ENCODE data around the gene QKI. TPM values are rescaled to one million over a fixed set of nuclear protein-coding genes. Genes with fewer than 3 reads are reported as not detected.

The QKI gene
- total and polyA plus RNA-seq, 2 donors (not counting 3 experiments of a cell fraction or from before 2014, with no cell fraction given): 178 to 232 TPM

DNA sequence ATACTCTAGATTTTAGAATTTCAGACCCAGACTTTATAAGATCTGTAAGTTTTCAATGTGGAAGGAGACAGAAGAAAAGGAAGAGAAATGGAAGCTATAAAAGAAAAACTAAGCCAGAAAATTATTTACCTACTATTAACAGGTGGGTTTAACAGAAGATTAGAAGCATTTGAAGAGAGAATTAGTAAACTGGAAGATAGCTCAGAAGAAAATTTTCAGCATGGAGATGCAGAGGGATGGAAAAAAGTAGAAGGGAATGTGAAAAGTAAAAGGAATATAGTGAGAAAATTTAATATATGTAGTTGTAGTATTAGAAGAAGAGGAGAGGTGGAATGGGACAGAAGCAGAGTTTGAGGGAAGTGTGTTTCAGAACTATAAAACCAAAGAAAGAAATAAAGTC lies 56.1 kb downstream of the QKI start:
- H2AFZ ChIP-seq (ENCODE audit: low read depth, low read length): no peak overlapping the region
- H4K20me1 ChIP-seq (replicated peaks; ENCODE audit: control insufficient read depth, extremely low read depth, insufficient read depth, low read length): peaks cover 23% of the 10 kb centered on the region
- H3K9ac ChIP-seq (replicated peaks; ENCODE audit: extremely low read depth, insufficient read depth, low read length): no peak overlapping the region
- H3K27me3 ChIP-seq (ENCODE audit: control insufficient read depth in 2 of 2, insufficient read depth in 2 of 2, low read length in 2 of 2): no peaks in the 10 kb centered on the region
- H3K4me2 ChIP-seq (ENCODE audit: insufficient read depth, low read length): no peak overlapping the region
- no peak for FAIRE-seq
- no peak for DNase-seq (ENCODE audit: low read depth, low spot score)
- intact Hi-C loops (cut with micrococcal nuclease) (no loop called here), dilution Hi-C loops (cut with MboI; ENCODE audit: extremely low pct_ligation_motif_present, low sequenced_read_pairs) (no loop called here)
- no peak for TF ChIP-seq JUN (IDR thresholded peaks at IDR 0.05; ENCODE audit: borderline replicate concordance, insufficient read depth, insufficient read length, low read depth)
- TF ChIP-seq POLR2AphosphoS5 (IDR thresholded peaks at IDR 0.05; ENCODE audit: insufficient read depth, low read depth, low read length): no peak
- no peak for TF ChIP-seq FOS (IDR thresholded peaks at IDR 0.05; ENCODE audit: borderline replicate concordance, insufficient read depth, low read length)
- no peak for TF ChIP-seq MYC (IDR thresholded peaks at IDR 0.05; ENCODE audit: low read depth, low read length)
- TF ChIP-seq EZH2 (IDR thresholded peaks at IDR 0.05; ENCODE audit: borderline replicate concordance, low read depth, low read length, severe bottlenecking): no peak
- no peaks in the 10 kb centered on the region for H3K36me3 ChIP-seq (ENCODE audit: control insufficient read depth in 2 of 2, extremely low read depth in 1 of 2, insufficient read depth in 2 of 2, low read length in 2 of 2)
- ChIA-PET CTCF (interaction anchor here (1.0 kb wide), 1 partner anchor 9 kb away, joined by 3 read pairs; no protein-coding TSS in a partner anchor), POLR2A (no interaction called here)
- H3K9me1 ChIP-seq (replicated peaks; ENCODE audit: control insufficient read depth, extremely low read depth, insufficient read depth, low read length): no peaks in the 10 kb centered on the region
- H3K4me3 ChIP-seq (replicated peaks in 1 of 3; ENCODE audit: insufficient read depth in 1 of 3, low read depth in 1 of 3, low read length in 3 of 3): no peak overlapping the region
- BruUV-seq (replicated peaks): no TSS peak
- H3K27ac ChIP-seq (ENCODE audit: insufficient read depth, low read depth, low read length): no peak overlapping the region
- no peaks in the 10 kb centered on the region for H3K9me3 ChIP-seq (replicated peaks; ENCODE audit: control insufficient read depth, insufficient read depth, low read length)
- H3K4me1 ChIP-seq (ENCODE audit: control insufficient read depth, extremely low read depth, insufficient read depth, low read length): no peaks in the 10 kb centered on the region
- H3K79me2 ChIP-seq (ENCODE audit: control insufficient read depth, insufficient read depth, low read length): peaks cover 99% of the 10 kb centered on the region

DNA sequence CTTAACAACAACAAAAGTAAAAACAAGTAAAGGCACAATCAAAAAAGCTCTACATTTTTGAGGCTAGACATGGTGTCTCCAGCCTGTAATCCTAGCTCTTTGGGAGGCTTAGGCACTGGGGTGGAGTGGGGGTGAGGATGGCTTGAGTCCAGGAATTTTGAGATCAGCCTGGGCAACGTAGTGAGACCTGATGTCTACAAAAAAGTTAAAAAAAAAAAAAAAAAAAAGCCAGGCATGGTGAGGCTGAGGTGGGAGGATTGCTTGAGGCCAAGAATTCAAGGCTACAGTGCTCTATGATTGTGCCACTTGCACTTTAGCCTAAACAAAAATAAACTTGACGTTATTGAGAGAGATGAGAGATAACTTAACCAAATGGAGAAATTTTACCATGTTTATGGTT lies 60.1 kb downstream of the QKI start:
- Histone ChIP-seq H3K36me3 (ENCODE audit: control insufficient read depth in 2 of 2, extremely low read depth in 1 of 2, insufficient read depth in 2 of 2, low read length in 2 of 2) (no peaks in the 10 kb centered on the region), H3K79me2 (ENCODE audit: control insufficient read depth, insufficient read depth, low read length) (peaks cover 95% of the 10 kb centered on the region), H3K9me1 (replicated peaks; ENCODE audit: control insufficient read depth, extremely low read depth, insufficient read depth, low read length) (peaks cover 3% of the 10 kb centered on the region), H3K4me3 (replicated peaks in 1 of 3; ENCODE audit: insufficient read depth in 1 of 3, low read depth in 1 of 3, low read length in 3 of 3) (no peak overlapping the region), H3K9ac (replicated peaks; ENCODE audit: extremely low read depth, insufficient read depth, low read length) (no peak overlapping the region), H3K27me3 (ENCODE audit: control insufficient read depth in 2 of 2, insufficient read depth in 2 of 2, low read length in 2 of 2) (no peaks in the 10 kb centered on the region), H3K4me1 (ENCODE audit: control insufficient read depth, extremely low read depth, insufficient read depth, low read length) (no peaks in the 10 kb centered on the region), H4K20me1 (replicated peaks; ENCODE audit: control insufficient read depth, extremely low read depth, insufficient read depth, low read length) (peaks cover 22% of the 10 kb centered on the region), H3K4me2 (ENCODE audit: insufficient read depth, low read length) (no peak overlapping the region), H3K9me3 (replicated peaks; ENCODE audit: control insufficient read depth, insufficient read depth, low read length) (no peaks in the 10 kb centered on the region), H2AFZ (ENCODE audit: low read depth, low read length) (no peak overlapping the region), H3K27ac (ENCODE audit: insufficient read depth, low read depth, low read length) (no peak overlapping the region)
- FAIRE-seq (no peak), DNase-seq (ENCODE audit: low read depth, low spot score) (no peak)
- CTCF ChIA-PET: interaction anchor here (1.1 kb wide), 1 partner anchor 11 kb away, joined by 4 read pairs; no protein-coding TSS in a partner anchor
- intact Hi-C loops (cut with micrococcal nuclease) (no loop called here), dilution Hi-C loops (cut with MboI; ENCODE audit: extremely low pct_ligation_motif_present, low sequenced_read_pairs) (no loop called here)
- BruUV-seq (replicated peaks): no TSS peak
- POLR2A ChIA-PET: interaction anchor here (0.7 kb wide), 1 partner anchor 13 kb away, joined by 8 read pairs; no protein-coding TSS in a partner anchor
- TF ChIP-seq MYC (IDR thresholded peaks at IDR 0.05; ENCODE audit: low read depth, low read length): no peak
- TF ChIP-seq FOS (IDR thresholded peaks at IDR 0.05; ENCODE audit: borderline replicate concordance, insufficient read depth, low read length): no peak
- TF ChIP-seq, protein P1, sequence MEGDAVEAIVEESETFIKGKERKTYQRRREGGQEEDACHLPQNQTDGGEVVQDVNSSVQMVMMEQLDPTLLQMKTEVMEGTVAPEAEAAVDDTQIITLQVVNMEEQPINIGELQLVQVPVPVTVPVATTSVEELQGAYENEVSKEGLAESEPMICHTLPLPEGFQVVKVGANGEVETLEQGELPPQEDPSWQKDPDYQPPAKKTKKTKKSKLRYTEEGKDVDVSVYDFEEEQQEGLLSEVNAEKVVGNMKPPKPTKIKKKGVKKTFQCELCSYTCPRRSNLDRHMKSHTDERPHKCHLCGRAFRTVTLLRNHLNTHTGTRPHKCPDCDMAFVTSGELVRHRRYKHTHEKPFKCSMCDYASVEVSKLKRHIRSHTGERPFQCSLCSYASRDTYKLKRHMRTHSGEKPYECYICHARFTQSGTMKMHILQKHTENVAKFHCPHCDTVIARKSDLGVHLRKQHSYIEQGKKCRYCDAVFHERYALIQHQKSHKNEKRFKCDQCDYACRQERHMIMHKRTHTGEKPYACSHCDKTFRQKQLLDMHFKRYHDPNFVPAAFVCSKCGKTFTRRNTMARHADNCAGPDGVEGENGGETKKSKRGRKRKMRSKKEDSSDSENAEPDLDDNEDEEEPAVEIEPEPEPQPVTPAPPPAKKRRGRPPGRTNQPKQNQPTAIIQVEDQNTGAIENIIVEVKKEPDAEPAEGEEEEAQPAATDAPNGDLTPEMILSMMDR (IDR thresholded peaks at IDR 0.05; ENCODE audit: extremely low read depth in 1 of 2, insufficient read depth in 1 of 2, low read depth in 1 of 2, low read length in 2 of 2): no peak
- TF ChIP-seq, protein P2, sequence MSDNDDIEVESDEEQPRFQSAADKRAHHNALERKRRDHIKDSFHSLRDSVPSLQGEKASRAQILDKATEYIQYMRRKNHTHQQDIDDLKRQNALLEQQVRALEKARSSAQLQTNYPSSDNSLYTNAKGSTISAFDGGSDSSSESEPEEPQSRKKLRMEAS (IDR thresholded peaks at IDR 0.05; ENCODE audit: insufficient read depth, insufficient read length): no peak
- no peak for TF ChIP-seq GATA2 (IDR thresholded peaks at IDR 0.05; ENCODE audit: insufficient read depth, insufficient read length, low read depth, low read length)
- no peak for TF ChIP-seq JUN (IDR thresholded peaks at IDR 0.05; ENCODE audit: borderline replicate concordance, insufficient read depth, insufficient read length, low read depth)
- TF ChIP-seq POLR2A (IDR thresholded peaks at IDR 0.05; ENCODE audit: low read depth, low read length): no peak
- TF ChIP-seq POLR2AphosphoS5 (IDR thresholded peaks at IDR 0.05; ENCODE audit: insufficient read depth, low read depth, low read length): no peak
- no peak for TF ChIP-seq EZH2 (IDR thresholded peaks at IDR 0.05; ENCODE audit: borderline replicate concordance, low read depth, low read length, severe bottlenecking)

Data from endothelial cell of umbilical vein (primary cell).